GM12892 (cell line): Measurements from ENCODE around the gene HJURP.

Source experiments
- POLR2A ChIP-seq: IDR thresholded peaks from 2 replicates; pipeline ENCODE4 v1.6.1; 2011; ENCODE audit warnings: low read depth, low read length, control low read depth
- POLR2AphosphoS5 ChIP-seq: IDR thresholded peaks from 2 replicates; pipeline ENCODE4 v1.6.1; 2011; ENCODE audit warnings: low read depth, low read length, control low read depth
- TAF1 ChIP-seq: IDR thresholded peaks from 2 replicates; pipeline ENCODE4 v1.6.1; 2011; ENCODE audit warnings: low read depth, mild to moderate bottlenecking, control low read depth, low read length, borderline replicate concordance

- TF ChIP-seq POLR2A (no peak), POLR2AphosphoS5 (no peak), TAF1 (no peak)
Measured at GRCh38 chr2:233799716-233800115, 54.6 kb downstream of the HJURP start.
